Heart right ventricle (tissue), 16 donors: Measurements from ENCODE around the gene KDM6A. TPM values are rescaled to one million over a fixed set of nuclear protein-coding genes. Genes with fewer than 3 reads are reported as not detected.

Source experiments
- ATAC-seq, 8 donors: fragments of 200-7000 bp; cut with Tn5 transposase; one replicate each; pipeline ENCODE4 v1.9.1; 2020; ENCODE audit warnings: mild to moderate bottlenecking in 8 of 8, moderate library complexity in 8 of 8, moderate number of reproducible peaks in 1 of 8
- DNase-seq, 2 donors: peaks; one replicate each; pipeline ENCODE4 v3.0.0-alpha.2; 2020
- H3K27ac ChIP-seq, 10 donors: fragments of 200-600 bp; sonication (generic) in 2 of 10; one replicate each; pipeline versions ENCODE4 v1.5.0 to v1.8.0; 2020 to 2022; ENCODE audit warnings: mild to moderate bottlenecking in 3 of 10
- H3K27me3 ChIP-seq, 7 donors: fragments of 200-600 bp; one replicate each; pipeline ENCODE4 v1.8.0; 2021 to 2022; ENCODE audit warnings: mild to moderate bottlenecking in 2 of 7
- H3K36me3 ChIP-seq, 9 donors: fragments of 200-600 bp; sonication (generic) in 1 of 9; one replicate each; pipeline versions ENCODE4 v1.5.0 to v1.8.0; 2020 to 2022; ENCODE audit warnings: mild to moderate bottlenecking in 2 of 9
- H3K4me1 ChIP-seq, 9 donors: fragments of 200-600 bp; sonication (generic) in 1 of 9; one replicate each; pipeline versions ENCODE4 v1.5.0 to v1.8.0; 2020 to 2022; ENCODE audit warnings: mild to moderate bottlenecking in 4 of 9
- H3K4me3 ChIP-seq, 10 donors: fragments of 200-600 bp; sonication (generic) in 2 of 10; one replicate each; pipeline versions ENCODE4 v1.5.0 to v1.8.0; 2020 to 2022; ENCODE audit warnings: mild to moderate bottlenecking in 7 of 10, moderate library complexity in 2 of 10
- H3K9me3 ChIP-seq, 11 donors: fragments of 200-600 bp in 10 of 11; sonication (generic) in 2 of 11; one replicate each; pipeline versions ENCODE4 v1.5.0 to v1.8.0; 2013 to 2022; ENCODE audit warnings: mild to moderate bottlenecking in 2 of 11, control low read depth in 1 of 11, moderate library complexity in 1 of 11
- WGBS, 2 donors: extraction: QIAGEN DNeasy Blood & Tissue Kit; methylation state at CpG; one replicate each; pipeline ENCODE4 v1.1.7; 2013; ENCODE audit warnings: inconsistent platforms in 1 of 2; 5-methylcytosine and 5-hydroxymethylcytosine counted together
- intact Hi-C, 10 donors: fragments of 100-400 bp; cut with DNase I; formaldehyde crosslinking; loops; one replicate each; pipeline versions ENCODE4 v1.11.1 to v1.14.2; 2022
- polyA plus RNA-seq, 2 donors: library from polyadenylated mRNA; stranded (reverse); fragments of 200-250 nt; gene quantifications; one replicate each; pipeline ENCODE4 v1.2.3, GENCODE V29; 2013
- total RNA-seq, 10 donors: library from RNA; stranded (reverse); fragmentation: NEBNext Ultra II Directional in 3 of 10; extraction: Animal tissue kit (Norgen Biotek cat#: 25700) in 3 of 10; gene quantifications; one replicate each; pipeline versions ENCODE4 v1.2.1 to v1.2.4, GENCODE V29; 2021 to 2023
- TF ChIP-seq, protein P1 (sequence below), 9 donors: fragments of 200-600 bp; sonication (generic) in 2 of 9; IDR thresholded peaks; one replicate each; pipeline versions ENCODE4 v1.5.0 to v1.8.0; 2021 to 2022; ENCODE audit warnings: antibody characterized with exemption in 9 of 9, mild to moderate bottlenecking in 5 of 9, moderate library complexity in 1 of 9
- donor health status: Arrhythmogenic right ventricular cardiomyopathy.
- donor health status: ischemic (EF 13 %, LVEDD 7.1; RV severe dilation, severe dysfunction).
- donor health status: healthy with polysubstance abuse.
- donor health status: DM: no; HTN: yes; CAD: no.
- donor health status: DM: no; HTN: no; CAD: no.
- donor health status: ischemic (EF 25% LVEDD 6.9; RV normal size, moderate dysfunction).
- donor health status: ischemic (EF 25% LVEDD 5.7; RV mildly dilated, moderate dysfunction).
- donor health status: healthy.
- donor health status: DM: yes; HTN: yes; CAD: no.
- donor health status: Ischemic cardiomyopathy.
- donor health status: ischemic (EF 35%, LVEDD 5.7; RV mildly dilated, moderate dysfunction).
- donor health status: nonischemic (EF 11% LVEDD 7.7; RV severe dilation, severe dysfunction).
- donor health status: DM: yes; HTN: yes; CAD: no.
- donor health status: PGD.
- donor health status: ischemic (EF 29% LVEDD 5.4; RV normal size, mild dysfunction).
- donor health status: nonischemic (EF 23%, LVEDD 6.1; RV moderate dilation, normal function).

The KDM6A gene
- total and polyA plus RNA-seq, 12 donors = 3.8 to 21.2 (median 11.8) TPM

DNA sequence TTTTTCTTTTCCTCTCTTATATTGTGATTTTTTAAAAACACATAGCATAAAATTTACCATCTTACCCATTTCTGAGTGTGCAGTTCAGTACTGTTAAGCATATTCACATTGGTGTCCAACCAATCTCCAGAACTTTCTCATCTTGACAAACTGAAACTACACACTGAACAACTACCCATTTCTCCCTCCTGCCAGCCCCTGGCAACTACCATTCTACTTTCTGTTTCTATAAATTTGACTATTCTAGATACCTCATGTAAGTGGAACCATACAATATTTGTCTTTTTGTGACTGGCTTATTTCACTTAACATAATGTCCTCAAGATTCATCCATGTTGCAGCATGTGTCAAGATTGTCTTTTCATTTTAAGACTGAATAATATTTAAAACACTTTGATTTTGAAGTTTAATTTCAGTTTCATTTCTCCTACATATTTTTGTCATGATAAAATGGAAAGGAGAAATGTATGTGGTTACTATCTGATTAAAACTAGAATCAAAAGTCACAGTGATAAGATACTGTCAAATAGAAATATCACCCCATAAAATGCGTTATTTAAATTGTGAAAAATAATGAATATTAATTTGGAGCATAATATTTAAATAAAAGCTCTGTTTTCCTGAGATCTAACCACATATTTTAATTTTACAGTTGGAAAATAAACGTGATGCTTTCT lies 204.9 kb downstream of the KDM6A start:
- TF ChIP-seq, protein P1, sequence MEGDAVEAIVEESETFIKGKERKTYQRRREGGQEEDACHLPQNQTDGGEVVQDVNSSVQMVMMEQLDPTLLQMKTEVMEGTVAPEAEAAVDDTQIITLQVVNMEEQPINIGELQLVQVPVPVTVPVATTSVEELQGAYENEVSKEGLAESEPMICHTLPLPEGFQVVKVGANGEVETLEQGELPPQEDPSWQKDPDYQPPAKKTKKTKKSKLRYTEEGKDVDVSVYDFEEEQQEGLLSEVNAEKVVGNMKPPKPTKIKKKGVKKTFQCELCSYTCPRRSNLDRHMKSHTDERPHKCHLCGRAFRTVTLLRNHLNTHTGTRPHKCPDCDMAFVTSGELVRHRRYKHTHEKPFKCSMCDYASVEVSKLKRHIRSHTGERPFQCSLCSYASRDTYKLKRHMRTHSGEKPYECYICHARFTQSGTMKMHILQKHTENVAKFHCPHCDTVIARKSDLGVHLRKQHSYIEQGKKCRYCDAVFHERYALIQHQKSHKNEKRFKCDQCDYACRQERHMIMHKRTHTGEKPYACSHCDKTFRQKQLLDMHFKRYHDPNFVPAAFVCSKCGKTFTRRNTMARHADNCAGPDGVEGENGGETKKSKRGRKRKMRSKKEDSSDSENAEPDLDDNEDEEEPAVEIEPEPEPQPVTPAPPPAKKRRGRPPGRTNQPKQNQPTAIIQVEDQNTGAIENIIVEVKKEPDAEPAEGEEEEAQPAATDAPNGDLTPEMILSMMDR (IDR thresholded peaks at IDR 0.05) = no peak
- DNase-seq = no peak
- ATAC-seq = no peak
- 90 to 94% methylated on average over 2 of the region's 2 CpGs for WGBS, 2 donors
- intact Hi-C loops = no loop called here
- no peaks in the 10 kb centered on the region for H3K27me3 ChIP-seq
- peaks cover 0 to 28% (median 7%) of the 10 kb centered on the region in 9 donors for H3K4me1 ChIP-seq
- H3K9me3 ChIP-seq = peaks cover 0 to 1% (median 0%) of the 10 kb centered on the region in 11 donors
- H3K27ac ChIP-seq = peak overlapping the region in 1 of 10 donors; percentile 49
- peaks cover 0 to 62% (median 8%) of the 10 kb centered on the region in 9 donors for H3K36me3 ChIP-seq
- H3K4me3 ChIP-seq = no peak overlapping the region

- TF ChIP-seq, protein P1 (IDR thresholded peaks at IDR 0.05) = no peak
- peaks cover 0 to 99% (median 8%) of the 10 kb centered on the region in 9 donors for H3K36me3 ChIP-seq
- no peaks in the 10 kb centered on the region for H3K9me3 ChIP-seq
- H3K27me3 ChIP-seq = no peaks in the 10 kb centered on the region
- H3K27ac ChIP-seq = peak overlapping the region in 1 of 10 donors; percentile 10
- intact Hi-C loops = no loop called here
- H3K4me3 ChIP-seq = no peak overlapping the region
- peaks cover 0 to 8% (median 0%) of the 10 kb centered on the region in 9 donors for H3K4me1 ChIP-seq
- ATAC-seq (no peak), DNase-seq (no peak)
- WGBS, 2 donors = 63 to 67% methylated on average over 2 of the region's 2 CpGs
These were observed 210.3 kb downstream of the KDM6A start for GRCh38 chrX:45083314-45083713.

DNA sequence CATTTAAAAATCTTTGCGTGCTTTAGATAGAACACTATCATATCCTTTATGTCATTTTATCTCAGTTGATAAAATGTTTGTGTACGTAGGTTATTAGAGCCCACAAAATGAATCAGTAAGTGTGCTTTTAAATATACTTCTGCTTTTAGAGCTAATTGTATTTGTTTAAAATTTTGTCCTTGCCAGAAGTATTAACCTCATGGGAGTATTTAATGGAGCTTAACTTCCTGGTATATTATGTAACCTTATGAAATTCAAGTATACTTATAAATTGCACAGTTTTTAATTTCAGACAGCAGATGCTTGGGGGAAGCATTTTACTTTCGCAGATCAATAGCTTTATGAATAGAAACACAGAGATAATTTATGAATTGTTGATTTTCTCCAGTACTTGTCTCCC lies 237.5 kb downstream of the KDM6A start:
- H3K27me3 ChIP-seq = no peaks in the 10 kb centered on the region
- H3K27ac ChIP-seq = no peak overlapping the region
- intact Hi-C loops = no loop called here
- DNase-seq (no peak), ATAC-seq (no peak)
- peaks cover 0 to 3% (median 0%) of the 10 kb centered on the region in 9 donors for H3K4me1 ChIP-seq
- H3K4me3 ChIP-seq = no peak overlapping the region
- 67 to 69% methylated on average over 3 of the region's 3 CpGs for WGBS, 2 donors
- H3K9me3 ChIP-seq = no peaks in the 10 kb centered on the region
- TF ChIP-seq, protein P1 (IDR thresholded peaks at IDR 0.05) = no peak
- peaks cover 0 to 84% (median 3%) of the 10 kb centered on the region in 9 donors for H3K36me3 ChIP-seq

DNA sequence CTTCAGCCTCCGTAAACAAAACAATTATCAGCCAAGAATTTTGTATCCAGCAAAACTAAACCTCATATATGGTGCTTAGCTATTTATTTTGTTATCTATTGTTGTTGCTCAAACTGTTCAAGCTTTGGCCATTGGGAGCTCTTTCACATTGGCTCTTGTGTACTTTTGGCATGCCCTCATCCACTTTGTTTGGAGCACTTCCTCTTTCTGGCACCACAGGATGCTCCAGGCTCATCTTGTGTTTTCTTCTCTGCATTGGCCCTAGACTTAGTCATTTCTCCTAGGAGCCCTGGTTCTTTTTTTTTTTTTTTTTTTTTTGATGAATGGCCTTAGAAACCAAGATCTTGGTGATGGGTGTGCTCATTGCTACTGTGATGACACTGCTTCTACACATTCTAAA lies 253.2 kb downstream of the KDM6A start:
- H3K27me3 ChIP-seq = peaks cover 0 to 12% (median 0%) of the 10 kb centered on the region in 7 donors
- ATAC-seq (no peak), DNase-seq (no peak)
- no peak overlapping the region for H3K27ac ChIP-seq
- H3K9me3 ChIP-seq = peaks cover 0 to 18% (median 6%) of the 10 kb centered on the region in 11 donors
- intact Hi-C loops = no loop called here
- 92 to 97% methylated on average over 1 of the region's 1 CpG for WGBS, 2 donors
- no peaks in the 10 kb centered on the region for H3K36me3 ChIP-seq
- TF ChIP-seq, protein P1 (IDR thresholded peaks at IDR 0.05) = no peak
- H3K4me1 ChIP-seq = no peaks in the 10 kb centered on the region
- H3K4me3 ChIP-seq = no peak overlapping the region
